ENCODE data around the gene SUSD5. TPM values are rescaled to one million over a fixed set of nuclear protein-coding genes. Genes with fewer than 3 reads are reported as not detected.
A peak's percentile ranks its signal among the peaks of the same experiment; 100 is the strongest.

SUSD5 gene
- total RNA-seq, 1 donor from 2014 or later = 3.1 TPM

DNA sequence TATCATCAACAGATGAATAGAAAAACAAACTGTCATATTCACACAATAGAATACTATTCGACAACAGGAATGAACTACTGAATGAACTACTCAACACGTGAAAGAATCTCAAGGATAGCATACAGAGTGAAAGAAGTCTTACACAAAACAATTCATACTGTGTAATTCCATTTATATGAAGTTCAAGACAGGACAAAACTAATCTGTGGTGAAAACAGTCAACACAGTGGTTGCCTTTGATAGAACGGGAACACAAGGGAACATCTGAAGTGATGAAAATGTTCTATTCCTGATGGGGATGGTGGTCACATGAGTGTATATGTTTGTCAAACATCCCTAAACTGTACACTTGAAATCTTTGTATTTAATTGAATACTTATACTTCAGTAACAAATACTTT, 2.6 kb upstream of the SUSD5 start:
- no peak for TF ChIP-seq EZH2phosphoT487 (IDR thresholded peaks at IDR 0.05)
- TF ChIP-seq, protein P1, sequence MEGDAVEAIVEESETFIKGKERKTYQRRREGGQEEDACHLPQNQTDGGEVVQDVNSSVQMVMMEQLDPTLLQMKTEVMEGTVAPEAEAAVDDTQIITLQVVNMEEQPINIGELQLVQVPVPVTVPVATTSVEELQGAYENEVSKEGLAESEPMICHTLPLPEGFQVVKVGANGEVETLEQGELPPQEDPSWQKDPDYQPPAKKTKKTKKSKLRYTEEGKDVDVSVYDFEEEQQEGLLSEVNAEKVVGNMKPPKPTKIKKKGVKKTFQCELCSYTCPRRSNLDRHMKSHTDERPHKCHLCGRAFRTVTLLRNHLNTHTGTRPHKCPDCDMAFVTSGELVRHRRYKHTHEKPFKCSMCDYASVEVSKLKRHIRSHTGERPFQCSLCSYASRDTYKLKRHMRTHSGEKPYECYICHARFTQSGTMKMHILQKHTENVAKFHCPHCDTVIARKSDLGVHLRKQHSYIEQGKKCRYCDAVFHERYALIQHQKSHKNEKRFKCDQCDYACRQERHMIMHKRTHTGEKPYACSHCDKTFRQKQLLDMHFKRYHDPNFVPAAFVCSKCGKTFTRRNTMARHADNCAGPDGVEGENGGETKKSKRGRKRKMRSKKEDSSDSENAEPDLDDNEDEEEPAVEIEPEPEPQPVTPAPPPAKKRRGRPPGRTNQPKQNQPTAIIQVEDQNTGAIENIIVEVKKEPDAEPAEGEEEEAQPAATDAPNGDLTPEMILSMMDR (IDR thresholded peaks at IDR 0.05) = no peak
- TF ChIP-seq EZH2 (IDR thresholded peaks at IDR 0.05) = no peak
- peaks cover 2% of the 10 kb centered on the region for H3K9me3 Mint-ChIP-seq
- H3K4me3 Mint-ChIP-seq = no peak overlapping the region
- peaks cover 35% of the 10 kb centered on the region for H3K27me3 Mint-ChIP-seq (ENCODE audit: insufficient read depth, low read depth)
- H3K27ac Mint-ChIP-seq = no peak overlapping the region
- Histone ChIP-seq H2AFZ (replicated peaks) (no peak overlapping the region), H3F3A (ENCODE audit: low read depth) (peaks cover 7% of the 10 kb centered on the region), H3K27me3 (peaks cover 57% of the 10 kb centered on the region), H3K36me3 (no peaks in the 10 kb centered on the region), H3K4me2 (no peak overlapping the region), H3K9me3 (ENCODE audit: low read depth) (no peaks in the 10 kb centered on the region), H3K27ac (no peak overlapping the region), H3K4me3 (no peak overlapping the region), H4K20me1 (ENCODE audit: low read depth) (no peaks in the 10 kb centered on the region), H3K4me1 (peaks cover 8% of the 10 kb centered on the region), H3K9ac (no peak overlapping the region), H3K79me2 (ENCODE audit: low read depth) (no peaks in the 10 kb centered on the region)
- H3K4me1 Mint-ChIP-seq = peaks cover 9% of the 10 kb centered on the region
- H3K36me3 Mint-ChIP-seq = no peaks in the 10 kb centered on the region
- no peak for DNase-seq (ENCODE audit: low spot score)

DNA sequence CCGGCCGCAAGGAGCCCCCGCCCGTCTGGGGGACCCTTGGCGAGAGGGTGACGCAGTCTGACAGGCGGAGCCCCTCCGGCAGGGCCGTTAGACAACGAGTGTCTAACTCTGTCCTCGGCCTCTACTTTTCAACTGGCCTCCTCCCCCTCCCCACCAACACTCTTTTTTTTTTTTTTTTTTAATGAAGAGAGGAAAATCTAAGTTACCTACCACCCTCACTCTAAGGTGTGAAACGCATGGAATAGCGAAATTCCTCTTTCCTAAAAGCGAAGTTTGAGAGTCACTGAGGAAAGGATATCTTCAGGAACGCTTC, 521 bp upstream of the SUSD5 start:
- no peak overlapping the region for H3K27ac ChIP-seq
- H3K9ac ChIP-seq = no peak overlapping the region
- peak overlapping the region; percentile 96 for H3K4me2 ChIP-seq
- peaks cover 42% of the 10 kb centered on the region for H3K27me3 Mint-ChIP-seq (ENCODE audit: insufficient read depth, low read depth)
- peaks cover 9% of the 10 kb centered on the region for H3K4me1 Mint-ChIP-seq
- no peaks in the 10 kb centered on the region for H3K79me2 ChIP-seq (ENCODE audit: low read depth)
- DNase-seq (ENCODE audit: low spot score) = no peak
- H3K36me3 Mint-ChIP-seq = no peaks in the 10 kb centered on the region
- no peaks in the 10 kb centered on the region for H3K36me3 ChIP-seq
- peak overlapping the region; percentile 98 for H2AFZ ChIP-seq (replicated peaks)
- no peak overlapping the region for H3K27ac Mint-ChIP-seq
- TF ChIP-seq EZH2phosphoT487 (IDR thresholded peaks at IDR 0.05) = no peak
- no peak for TF ChIP-seq EZH2 (IDR thresholded peaks at IDR 0.05)
- TF ChIP-seq, protein P1 (IDR thresholded peaks at IDR 0.05) = no peak
- no peaks in the 10 kb centered on the region for H4K20me1 ChIP-seq (ENCODE audit: low read depth)
- peaks cover 73% of the 10 kb centered on the region for H3K27me3 ChIP-seq
- H3K9me3 Mint-ChIP-seq = peaks cover 5% of the 10 kb centered on the region
- no peaks in the 10 kb centered on the region for H3K9me3 ChIP-seq (ENCODE audit: low read depth)
- H3K4me3 Mint-ChIP-seq = peak overlapping the region; percentile 84
- H3K4me3 ChIP-seq = peak overlapping the region; percentile 64
- H3K4me1 ChIP-seq = peaks cover 8% of the 10 kb centered on the region
- H3F3A ChIP-seq (ENCODE audit: low read depth) = peaks cover 7% of the 10 kb centered on the region

DNA sequence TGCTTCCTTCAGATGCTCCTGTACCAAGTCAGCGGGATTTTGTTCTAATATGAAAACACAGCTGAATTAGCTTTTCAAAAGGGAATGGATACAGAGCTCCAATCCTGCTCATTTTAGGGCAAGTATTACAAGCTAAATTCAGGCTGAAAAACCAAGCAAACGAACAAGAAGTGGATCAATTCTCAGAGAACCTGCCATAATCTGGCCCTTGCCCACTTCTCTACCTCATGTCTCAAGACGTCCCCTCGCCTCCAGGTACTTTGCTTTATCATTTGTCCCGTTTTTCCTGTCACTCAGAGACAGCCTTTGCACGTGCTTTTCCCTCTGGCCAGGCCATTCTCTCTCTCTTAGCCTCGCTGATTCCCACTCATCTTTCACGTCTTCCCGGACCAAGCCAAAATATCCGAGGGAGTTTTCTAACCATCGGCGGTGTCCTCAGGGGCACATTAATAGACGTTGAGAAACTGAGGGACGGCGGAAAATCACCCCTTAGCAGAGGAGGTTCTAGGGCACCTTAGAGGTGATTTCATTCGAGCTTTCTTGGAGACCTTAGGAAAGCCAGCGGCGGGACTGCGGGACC, 654 bp downstream of the SUSD5 start:
- peaks cover 42% of the 10 kb centered on the region for H3K27me3 Mint-ChIP-seq (ENCODE audit: insufficient read depth, low read depth)
- TF ChIP-seq, protein P1 (IDR thresholded peaks at IDR 0.05) = no peak
- TF ChIP-seq EZH2phosphoT487 (IDR thresholded peaks at IDR 0.05) (peak; percentile 81), EZH2 (IDR thresholded peaks at IDR 0.05) (peak; percentile 84)

More for the DNA sequence above, 654 bp downstream of the SUSD5 start:
- Histone ChIP-seq H3K27me3 (peaks cover 73% of the 10 kb centered on the region), H3K79me2 (ENCODE audit: low read depth) (no peaks in the 10 kb centered on the region), H3K4me3 (peak overlapping the region; percentile 64), H3K9me3 (ENCODE audit: low read depth) (no peaks in the 10 kb centered on the region), H3K4me2 (peak overlapping the region; percentile 96), H3K36me3 (no peaks in the 10 kb centered on the region), H2AFZ (replicated peaks) (peak overlapping the region; percentile 98), H3K4me1 (peaks cover 8% of the 10 kb centered on the region), H3F3A (ENCODE audit: low read depth) (peaks cover 7% of the 10 kb centered on the region), H3K27ac (no peak overlapping the region), H4K20me1 (ENCODE audit: low read depth) (no peaks in the 10 kb centered on the region), H3K9ac (no peak overlapping the region)
- Mint-ChIP-seq H3K9me3 (peaks cover 5% of the 10 kb centered on the region), H3K36me3 (no peaks in the 10 kb centered on the region), H3K27ac (no peak overlapping the region), H3K4me1 (peaks cover 9% of the 10 kb centered on the region), H3K4me3 (peak overlapping the region; percentile 83)
- peak; percentile 27 for DNase-seq (ENCODE audit: low spot score)

Measured in neural progenitor cell (in vitro differentiated cells).